ENCODE measurements around the gene CNP.

DNA sequence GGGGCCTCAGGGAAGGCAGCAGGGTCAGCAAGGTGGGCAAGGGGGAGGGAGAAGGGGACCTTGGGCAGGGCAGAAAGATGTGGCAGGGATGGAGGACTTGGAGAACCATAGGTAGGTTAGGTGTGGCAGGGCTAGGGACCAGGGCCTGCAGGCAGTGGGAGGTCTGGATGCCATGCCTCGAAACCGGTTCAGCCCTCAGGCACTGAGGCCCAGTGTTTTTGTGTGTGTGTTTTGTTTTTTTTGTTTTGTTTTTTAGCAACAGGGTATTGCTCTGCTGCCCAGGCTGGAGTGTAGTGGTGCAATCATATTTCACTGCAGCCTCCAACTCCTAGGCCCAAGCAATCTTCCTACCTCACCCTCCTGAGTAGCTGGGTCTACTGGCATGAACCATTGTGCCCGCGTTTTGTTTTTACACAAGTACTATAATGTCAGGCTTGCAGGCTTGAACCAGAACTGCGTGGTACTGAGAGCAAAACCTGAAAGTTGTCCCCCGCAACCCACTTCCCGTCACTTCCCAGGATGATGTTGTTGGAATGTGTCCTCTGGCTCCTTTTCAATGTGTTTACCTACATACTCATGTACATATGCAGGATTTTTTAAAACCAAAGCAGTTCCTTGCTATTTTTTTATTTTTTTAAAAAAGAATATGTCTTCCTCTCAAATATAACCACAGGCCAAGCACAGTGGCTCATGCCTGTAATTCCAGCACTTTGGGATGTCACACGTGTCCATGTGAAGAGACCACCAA is 23.8 kb upstream of the CNP start:
- TF ChIP-seq CTCF (conservative IDR thresholded peaks at IDR 0.05 in 1 of 2, IDR thresholded peaks at IDR 0.05 in 1 of 2; ENCODE audit: low read depth in 1 of 2, low read length in 2 of 2) = no peak
- TF ChIP-seq EZH2 (IDR thresholded peaks at IDR 0.05; ENCODE audit: low read length, missing control alignments) = no peak

Data from fibroblast of lung (primary cell).